Stimulated activated memory B cell treated with anti-CD40 and anti-IgM and Interleukin-4, amounts not matched to agents 10 μg/mL and 1 μg/mL and 100 μg/mL, for 72 hours (primary cell): ENCODE results near the gene SAMD14.
A peak's percentile ranks its signal among the peaks of the same experiment; 100 is the strongest.

ENCODE experiments used
- ATAC-seq: fragments of 150-1000 bp; cut with Tn5 transposase; 2 replicates; pipeline ENCODE4 v1.10.0; 2021
- H3K27ac Mint-ChIP-seq: one replicate; pipeline ENCODE4 v1.8.0; 2022; ENCODE audit warnings: mild to moderate bottlenecking, mixed read lengths
- H3K27me3 Mint-ChIP-seq: one replicate; pipeline ENCODE4 v1.8.0; 2022; ENCODE audit warnings: mixed read lengths
- H3K36me3 Mint-ChIP-seq: one replicate; pipeline ENCODE4 v1.8.0; 2022; ENCODE audit warnings: mixed read lengths
- H3K4me1 Mint-ChIP-seq: one replicate; pipeline ENCODE4 v1.8.0; 2022; ENCODE audit warnings: mixed read lengths
- H3K4me3 Mint-ChIP-seq: one replicate; pipeline ENCODE4 v1.8.0; 2022; ENCODE audit warnings: mild to moderate bottlenecking, moderate library complexity, mixed read lengths
- H3K9me3 Mint-ChIP-seq: one replicate; pipeline ENCODE4 v1.8.0; 2022; ENCODE audit warnings: mixed read lengths

Gene SAMD14

GRCh38 chr17:50169121-50169764 lies 39.3 kb upstream of the SAMD14 start:
- H3K4me3 Mint-ChIP-seq, result peak overlapping the region; percentile 71
- peaks cover 47% of the 10 kb centered on the region for H3K4me1 Mint-ChIP-seq
- peak; percentile 77 for ATAC-seq
- H3K27me3 Mint-ChIP-seq, result no peaks in the 10 kb centered on the region
- H3K9me3 Mint-ChIP-seq, result no peaks in the 10 kb centered on the region
- peak overlapping the region; percentile 70 for H3K27ac Mint-ChIP-seq
- H3K36me3 Mint-ChIP-seq, result no peaks in the 10 kb centered on the region

GRCh38 chr17:50168319-50168718 lies 38.4 kb upstream of the SAMD14 start:
- H3K36me3 Mint-ChIP-seq, result no peaks in the 10 kb centered on the region
- H3K4me1 Mint-ChIP-seq, result peaks cover 56% of the 10 kb centered on the region
- H3K9me3 Mint-ChIP-seq, result no peaks in the 10 kb centered on the region
- no peak for ATAC-seq
- H3K27ac Mint-ChIP-seq, result peak overlapping the region; percentile 70
- H3K4me3 Mint-ChIP-seq, result no peak overlapping the region
- no peaks in the 10 kb centered on the region for H3K27me3 Mint-ChIP-seq

GRCh38 chr17:50167371-50167770 lies 37.4 kb upstream of the SAMD14 start:
- Mint-ChIP-seq H3K9me3 (no peaks in the 10 kb centered on the region), H3K4me3 (no peak overlapping the region)
- no peak for ATAC-seq

GRCh38 chr17:50166518-50167181 lies 36.7 kb upstream of the SAMD14 start:
- Mint-ChIP-seq H3K27me3 (no peaks in the 10 kb centered on the region), H3K4me3 (no peak overlapping the region), H3K27ac (peak overlapping the region; percentile 75), H3K4me1 (peaks cover 72% of the 10 kb centered on the region), H3K9me3 (no peaks in the 10 kb centered on the region), H3K36me3 (no peaks in the 10 kb centered on the region)
- no peak for ATAC-seq

More at GRCh38 chr17:50167371-50167770, 37.4 kb upstream of the SAMD14 start:
- Mint-ChIP-seq H3K4me1 (peaks cover 65% of the 10 kb centered on the region), H3K36me3 (no peaks in the 10 kb centered on the region), H3K27ac (peak overlapping the region; percentile 75), H3K27me3 (no peaks in the 10 kb centered on the region)

- Mint-ChIP-seq H3K36me3 (no peaks in the 10 kb centered on the region), H3K4me1 (peaks cover 71% of the 10 kb centered on the region), H3K9me3 (no peaks in the 10 kb centered on the region), H3K27ac (peak within 1 kb of the TSS; percentile 75), H3K27me3 (no peaks in the 10 kb centered on the region), H3K4me3 (no peak within 1 kb of the TSS)
- ATAC-seq, result no peak
Measured at GRCh38 chr17:50165867-50166517, 36.0 kb upstream of the SAMD14 start, which contains the start of gene SGCA. Gene SGCA (plus strand): TSS chr17:50166005. CDS start chr17:50166041, 36 bp downstream.

GRCh38 chr17:50165466-50165865 lies 35.5 kb upstream of the SAMD14 start:
- no peak for ATAC-seq
- Mint-ChIP-seq H3K4me1 (peaks cover 71% of the 10 kb centered on the region), H3K9me3 (no peaks in the 10 kb centered on the region), H3K27ac (peak overlapping the region; percentile 75), H3K4me3 (no peak overlapping the region), H3K27me3 (no peaks in the 10 kb centered on the region), H3K36me3 (no peaks in the 10 kb centered on the region)

- Mint-ChIP-seq H3K4me3 (no peak overlapping the region), H3K27ac (peak overlapping the region; percentile 75), H3K4me1 (peaks cover 72% of the 10 kb centered on the region), H3K36me3 (no peaks in the 10 kb centered on the region), H3K9me3 (no peaks in the 10 kb centered on the region), H3K27me3 (no peaks in the 10 kb centered on the region)
- ATAC-seq, result no peak
Measured at GRCh38 chr17:50165066-50165465, 35.1 kb upstream of the SAMD14 start.

GRCh38 chr17:50164697-50164988 lies 34.7 kb upstream of the SAMD14 start:
- Mint-ChIP-seq H3K9me3 (no peaks in the 10 kb centered on the region), H3K4me3 (no peak overlapping the region), H3K4me1 (peaks cover 72% of the 10 kb centered on the region), H3K27ac (peak overlapping the region; percentile 75), H3K36me3 (no peaks in the 10 kb centered on the region), H3K27me3 (no peaks in the 10 kb centered on the region)
- no peak for ATAC-seq

- Mint-ChIP-seq H3K9me3 (no peaks in the 10 kb centered on the region), H3K36me3 (no peaks in the 10 kb centered on the region), H3K4me1 (peaks cover 66% of the 10 kb centered on the region), H3K27me3 (no peaks in the 10 kb centered on the region), H3K27ac (peak overlapping the region; percentile 66), H3K4me3 (peak overlapping the region; percentile 40)
- peak; percentile 68 for ATAC-seq
Measured at GRCh38 chr17:50163843-50164696, 34.1 kb upstream of the SAMD14 start.

- Mint-ChIP-seq H3K27ac (peak overlapping the region; percentile 66), H3K27me3 (no peaks in the 10 kb centered on the region), H3K4me1 (peaks cover 52% of the 10 kb centered on the region), H3K36me3 (no peaks in the 10 kb centered on the region), H3K4me3 (no peak overlapping the region), H3K9me3 (no peaks in the 10 kb centered on the region)
- no peak for ATAC-seq
Measured at GRCh38 chr17:50162466-50163254, 32.7 kb upstream of the SAMD14 start.

- peaks cover 44% of the 10 kb centered on the region for H3K4me1 Mint-ChIP-seq
- peak overlapping the region; percentile 66 for H3K27ac Mint-ChIP-seq
- H3K36me3 Mint-ChIP-seq, result no peaks in the 10 kb centered on the region
- ATAC-seq, result no peak
- peak overlapping the region; percentile 62 for H3K4me3 Mint-ChIP-seq
- H3K27me3 Mint-ChIP-seq, result no peaks in the 10 kb centered on the region
- H3K9me3 Mint-ChIP-seq, result no peaks in the 10 kb centered on the region
Measured at GRCh38 chr17:50161911-50162288, 31.9 kb upstream of the SAMD14 start.

- peak overlapping the region; percentile 66 for H3K27ac Mint-ChIP-seq
- H3K9me3 Mint-ChIP-seq, result no peaks in the 10 kb centered on the region
- peak overlapping the region; percentile 62 for H3K4me3 Mint-ChIP-seq
- H3K36me3 Mint-ChIP-seq, result no peaks in the 10 kb centered on the region
- ATAC-seq, result peak; percentile 96
- no peaks in the 10 kb centered on the region for H3K27me3 Mint-ChIP-seq
- H3K4me1 Mint-ChIP-seq, result peaks cover 40% of the 10 kb centered on the region
Measured at GRCh38 chr17:50161023-50161910, 31.3 kb upstream of the SAMD14 start.

- Mint-ChIP-seq H3K27ac (no peak overlapping the region), H3K9me3 (no peaks in the 10 kb centered on the region), H3K27me3 (no peaks in the 10 kb centered on the region), H3K36me3 (no peaks in the 10 kb centered on the region), H3K4me3 (no peak overlapping the region), H3K4me1 (peaks cover 40% of the 10 kb centered on the region)
- ATAC-seq, result no peak
Measured at GRCh38 chr17:50157891-50158290, 27.9 kb upstream of the SAMD14 start.
